ENCODE results near the gene PIH1D2. TPM values are rescaled to one million over a fixed set of nuclear protein-coding genes. Genes with fewer than 3 reads are reported as not detected.
A peak's percentile ranks its signal among the peaks of the same experiment; 100 is the strongest.
"Not testable (repeated sequence)": the region's sequence is repeated elsewhere in the genome, so short reads cannot be mapped to it uniquely, and the experiment has no call there.

Gene PIH1D2
- total and polyA plus RNA-seq, 4 donors, result 5.3 to 12.9 (median 7.3) TPM

DNA sequence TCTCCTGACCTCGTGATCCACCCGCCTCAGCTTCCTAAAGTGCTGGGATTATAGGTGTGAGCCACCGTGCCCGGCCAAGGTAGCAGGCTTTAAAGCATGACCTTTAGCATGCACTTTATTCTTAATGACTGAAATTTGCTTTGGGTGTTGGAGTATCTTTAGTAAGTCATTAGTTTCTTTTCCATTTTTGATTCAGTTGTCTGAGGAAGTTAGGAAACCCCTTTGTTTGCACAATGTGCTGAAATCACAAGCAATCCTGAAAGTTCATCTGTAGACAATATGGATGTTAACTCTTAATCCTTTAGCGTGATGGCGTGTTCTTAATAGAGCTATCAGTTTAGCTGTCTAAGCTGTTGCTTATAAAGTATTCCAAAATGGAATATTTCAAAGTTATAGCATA is 29.6 kb upstream of the PIH1D2 start:
- DNase-seq (ENCODE audit: low read depth in 4 of 6, low spot score in 6 of 6), result no peak
- H3K4me1 ChIP-seq (ENCODE audit: control insufficient read depth, insufficient read depth, low read length), result no peaks in the 10 kb centered on the region

DNA sequence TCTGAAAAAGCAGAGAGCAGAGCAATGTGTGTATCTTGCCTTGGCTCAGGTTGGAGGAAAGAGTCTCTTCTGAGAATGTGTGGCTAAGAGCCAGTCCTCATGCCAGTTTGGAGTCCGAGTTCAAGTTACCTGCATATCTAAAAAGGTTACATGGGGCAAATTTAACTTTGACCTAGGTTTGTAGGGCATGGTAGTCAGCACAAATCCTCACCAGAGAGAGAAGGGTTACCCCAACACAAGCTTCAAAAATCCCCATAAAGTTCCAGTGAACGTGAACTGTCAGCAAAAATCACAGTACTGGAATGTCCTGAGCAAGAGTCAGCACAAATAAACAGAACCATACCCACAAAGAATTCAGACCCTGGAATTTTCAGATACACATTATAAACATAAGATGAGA is 26.6 kb upstream of the PIH1D2 start:
- Histone ChIP-seq H3K27ac (ENCODE audit: low read depth, low read length) (no peak overlapping the region), H3K27me3 (ENCODE audit: control insufficient read depth, insufficient read depth, low read length) (no peaks in the 10 kb centered on the region), H3K4me3 (ENCODE audit: low read depth, low read length) (no peak overlapping the region), H3K9me3 (ENCODE audit: control insufficient read depth, insufficient read depth, low read length) (no peaks in the 10 kb centered on the region), H3K4me1 (ENCODE audit: control insufficient read depth, insufficient read depth, low read length) (no peaks in the 10 kb centered on the region), H3K36me3 (ENCODE audit: control insufficient read depth, insufficient read depth, low read length) (peaks cover 17% of the 10 kb centered on the region)
- 40% methylated on average over 1 of the region's 2 CpGs for WGBS (ENCODE audit: insufficient coverage)
- DNase-seq (ENCODE audit: low read depth in 4 of 6, low spot score in 6 of 6), result no peak

More for the DNA sequence above, 29.6 kb upstream of the PIH1D2 start:
- H3K27me3 ChIP-seq (ENCODE audit: control insufficient read depth, insufficient read depth, low read length), result no peaks in the 10 kb centered on the region
- 100% methylated on average over 2 of the region's 6 CpGs for WGBS (ENCODE audit: insufficient coverage)
- no peak overlapping the region for H3K4me3 ChIP-seq (ENCODE audit: low read depth, low read length)
- H3K27ac ChIP-seq (ENCODE audit: low read depth, low read length), result no peak overlapping the region
- no peaks in the 10 kb centered on the region for H3K9me3 ChIP-seq (ENCODE audit: control insufficient read depth, insufficient read depth, low read length)
- H3K36me3 ChIP-seq (ENCODE audit: control insufficient read depth, insufficient read depth, low read length), result no peaks in the 10 kb centered on the region

GRCh38 chr11:112097734-112098528 is 24.1 kb upstream of the PIH1D2 start:
- Histone ChIP-seq H3K4me3 (ENCODE audit: low read depth, low read length) (no peak overlapping the region), H3K36me3 (ENCODE audit: control insufficient read depth, insufficient read depth, low read length) (peaks cover 25% of the 10 kb centered on the region), H3K9me3 (ENCODE audit: control insufficient read depth, insufficient read depth, low read length) (no peaks in the 10 kb centered on the region), H3K4me1 (ENCODE audit: control insufficient read depth, insufficient read depth, low read length) (no peaks in the 10 kb centered on the region), H3K27ac (ENCODE audit: low read depth, low read length) (no peak overlapping the region), H3K27me3 (ENCODE audit: control insufficient read depth, insufficient read depth, low read length) (no peaks in the 10 kb centered on the region)
- 92% methylated on average over 8 of the region's 11 CpGs for WGBS (ENCODE audit: insufficient coverage)
- DNase-seq (ENCODE audit: low read depth in 4 of 6, low spot score in 6 of 6), result no peak

DNA sequence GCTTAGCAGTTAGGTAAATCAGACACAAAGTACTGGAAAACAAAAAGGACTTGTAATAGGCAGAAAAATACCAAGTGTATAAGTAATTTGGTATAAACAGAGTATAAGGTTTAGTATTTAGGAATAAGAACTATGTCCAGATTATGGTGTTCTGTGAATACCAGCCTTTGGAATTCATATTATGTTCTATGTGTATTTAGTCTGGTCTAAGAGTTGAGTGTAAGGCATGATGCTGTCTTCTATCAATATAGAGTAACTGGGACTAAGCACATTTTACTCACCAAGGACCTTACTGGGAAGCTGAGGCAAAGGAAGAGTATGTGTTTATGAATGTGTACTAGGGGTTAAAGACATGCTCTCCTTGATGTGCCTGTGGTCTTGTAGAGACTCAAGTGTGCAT is 22.4 kb upstream of the PIH1D2 start:
- H3K9me3 ChIP-seq (ENCODE audit: control insufficient read depth, insufficient read depth, low read length), result no peaks in the 10 kb centered on the region
- H3K4me3 ChIP-seq (ENCODE audit: low read depth, low read length), result no peak overlapping the region
- no peaks in the 10 kb centered on the region for H3K4me1 ChIP-seq (ENCODE audit: control insufficient read depth, insufficient read depth, low read length)
- H3K27ac ChIP-seq (ENCODE audit: low read depth, low read length), result no peak overlapping the region
- no peak for DNase-seq (ENCODE audit: low read depth in 4 of 6, low spot score in 6 of 6)
- no peaks in the 10 kb centered on the region for H3K27me3 ChIP-seq (ENCODE audit: control insufficient read depth, insufficient read depth, low read length)
- peaks cover 32% of the 10 kb centered on the region for H3K36me3 ChIP-seq (ENCODE audit: control insufficient read depth, insufficient read depth, low read length)

- H3K4me3 ChIP-seq (ENCODE audit: low read depth, low read length); H3K27ac ChIP-seq (ENCODE audit: low read depth, low read length); H3K9me3 ChIP-seq (ENCODE audit: control insufficient read depth, insufficient read depth, low read length); H3K27me3 ChIP-seq (ENCODE audit: control insufficient read depth, insufficient read depth, low read length); DNase-seq (ENCODE audit: low read depth in 4 of 6, low spot score in 6 of 6); H3K4me1 ChIP-seq (ENCODE audit: control insufficient read depth, insufficient read depth, low read length): not testable (repeated sequence)
- peaks cover 39% of the 10 kb centered on the region for H3K36me3 ChIP-seq (ENCODE audit: control insufficient read depth, insufficient read depth, low read length)
- WGBS (ENCODE audit: insufficient coverage), result no CpG with 5 or more reads among the region's 2 CpGs
These were observed 21.5 kb upstream of the PIH1D2 start for GRCh38 chr11:112095302-112095701.

DNA sequence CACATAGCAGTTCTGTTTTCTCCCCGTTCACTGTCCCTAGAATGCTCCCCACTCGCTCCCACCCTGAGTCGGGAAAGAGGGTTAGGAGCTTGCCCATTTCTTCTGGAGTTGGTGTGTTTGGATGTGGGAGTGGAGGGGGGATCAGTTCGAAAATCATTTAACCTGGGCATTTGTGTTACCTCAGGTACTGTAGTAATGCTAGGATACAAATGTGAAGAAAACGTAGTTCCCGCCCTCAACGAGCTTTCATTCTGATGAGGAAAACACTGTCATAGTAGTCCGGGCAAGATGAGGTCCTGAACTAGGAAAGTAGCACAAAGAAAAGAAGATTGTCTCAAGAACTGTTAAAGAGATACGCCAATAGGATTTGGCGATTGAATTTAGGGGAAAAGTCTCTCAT is 13.4 kb upstream of the PIH1D2 start:
- Histone ChIP-seq H3K9me3 (ENCODE audit: control insufficient read depth, insufficient read depth, low read length) (no peaks in the 10 kb centered on the region), H3K27me3 (ENCODE audit: control insufficient read depth, insufficient read depth, low read length) (no peaks in the 10 kb centered on the region), H3K27ac (ENCODE audit: low read depth, low read length) (no peak overlapping the region), H3K4me1 (ENCODE audit: control insufficient read depth, insufficient read depth, low read length) (peaks cover 8% of the 10 kb centered on the region), H3K4me3 (ENCODE audit: low read depth, low read length) (peak overlapping the region; percentile 82), H3K36me3 (ENCODE audit: control insufficient read depth, insufficient read depth, low read length) (peaks cover 33% of the 10 kb centered on the region)
- WGBS (ENCODE audit: insufficient coverage), result 22% methylated on average over 7 of the region's 10 CpGs
- DNase-seq (ENCODE audit: low read depth in 4 of 6, low spot score in 6 of 6), result no peak

DNA sequence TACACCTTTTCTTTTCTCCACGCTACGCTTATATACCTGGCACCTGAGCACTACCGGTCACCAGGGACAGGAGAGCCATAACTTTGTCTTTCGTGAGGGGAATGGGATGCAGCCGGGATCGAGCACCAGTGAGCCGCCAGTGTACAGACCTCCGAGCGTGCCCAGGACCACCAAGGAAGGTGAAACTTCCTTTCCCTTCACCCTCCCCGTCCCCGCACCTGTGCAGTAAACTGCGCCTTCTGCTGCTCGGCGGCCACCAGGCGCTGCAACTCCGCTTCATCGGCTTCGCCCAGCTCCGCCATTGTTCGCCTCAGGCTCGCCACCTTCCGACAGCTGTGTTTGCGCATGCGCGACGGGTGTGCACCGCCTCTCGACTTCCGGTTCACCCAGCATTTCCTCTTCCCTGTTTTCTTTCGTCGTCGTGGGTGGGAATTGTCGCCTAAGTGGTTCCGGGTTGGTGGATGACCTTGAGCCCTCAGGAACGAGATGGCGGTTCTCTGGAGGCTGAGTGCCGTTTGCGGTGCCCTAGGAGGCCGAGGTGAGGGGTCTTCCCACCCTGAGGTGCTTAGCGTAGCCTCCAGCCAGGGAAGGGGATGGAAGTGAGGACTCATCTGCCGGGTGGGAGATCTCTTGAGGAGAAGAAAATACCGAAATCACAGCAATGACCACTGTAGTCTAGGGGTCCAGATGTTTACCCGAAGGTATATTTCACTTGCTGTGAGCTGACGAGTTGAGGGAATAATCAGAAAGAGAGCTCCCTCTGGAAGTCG is 12.8 kb upstream of the PIH1D2 start, which contains the start of the genes SDHD and TIMM8B:
SDHD (plus strand) TSS at position 452 of the 770 bp plus-strand sequence; CDS start at position 487, 35 bp downstream.
TIMM8B (minus strand) TSS at position 335 of the 770 bp plus-strand sequence; CDS start at position 302, 33 bp downstream.
- Histone ChIP-seq H3K4me1 (ENCODE audit: control insufficient read depth, insufficient read depth, low read length) (peaks cover 8% of the 10 kb centered on the region), H3K4me3 (ENCODE audit: low read depth, low read length) (peak within 1 kb of the TSS; percentile 82), H3K9me3 (ENCODE audit: control insufficient read depth, insufficient read depth, low read length) (no peaks in the 10 kb centered on the region), H3K27me3 (ENCODE audit: control insufficient read depth, insufficient read depth, low read length) (no peaks in the 10 kb centered on the region), H3K36me3 (ENCODE audit: control insufficient read depth, insufficient read depth, low read length) (peaks cover 30% of the 10 kb centered on the region), H3K27ac (ENCODE audit: low read depth, low read length) (peak within 1 kb of the TSS; percentile 44)
- WGBS (ENCODE audit: insufficient coverage), result 0% methylated on average over 40 of the region's 45 CpGs
- peak; percentile 91 to 99 (median 96) for DNase-seq (ENCODE audit: low read depth in 4 of 6, low spot score in 6 of 6)

- Histone ChIP-seq H3K4me1 (ENCODE audit: control insufficient read depth, insufficient read depth, low read length) (peaks cover 8% of the 10 kb centered on the region), H3K27me3 (ENCODE audit: control insufficient read depth, insufficient read depth, low read length) (no peaks in the 10 kb centered on the region), H3K9me3 (ENCODE audit: control insufficient read depth, insufficient read depth, low read length) (no peaks in the 10 kb centered on the region), H3K27ac (ENCODE audit: low read depth, low read length) (no peak overlapping the region), H3K36me3 (ENCODE audit: control insufficient read depth, insufficient read depth, low read length) (peaks cover 31% of the 10 kb centered on the region), H3K4me3 (ENCODE audit: low read depth, low read length) (peak overlapping the region; percentile 82)
- DNase-seq (ENCODE audit: low read depth in 4 of 6, low spot score in 6 of 6), result peak in 1 of 6 donors; percentile 5
- WGBS (ENCODE audit: insufficient coverage), result 3% methylated on average over 18 of the region's 19 CpGs
These were observed 12.1 kb upstream of the PIH1D2 start for GRCh38 chr11:112085822-112086421.

DNA sequence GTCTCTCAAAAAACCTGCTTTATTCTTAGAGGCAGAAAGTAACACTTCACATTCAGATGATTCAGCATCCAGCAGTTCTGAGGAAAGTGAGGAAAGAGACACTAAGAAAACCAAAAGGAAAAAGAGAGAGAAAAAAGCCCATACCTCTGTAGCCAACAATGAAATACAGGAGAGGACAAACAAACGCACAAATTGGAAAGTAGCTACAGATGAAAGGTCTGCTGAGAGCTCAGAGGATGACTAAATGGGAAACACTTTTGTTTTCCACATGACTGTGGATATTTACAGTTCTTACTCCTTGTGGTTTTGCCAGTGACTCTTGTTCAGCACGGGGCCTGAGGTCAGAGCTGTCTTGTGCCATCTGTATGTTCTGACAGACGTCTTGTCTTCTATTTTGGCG is 8.9 kb upstream of the PIH1D2 start:
- Histone ChIP-seq H3K27ac (ENCODE audit: low read depth, low read length) (no peak overlapping the region), H3K9me3 (ENCODE audit: control insufficient read depth, insufficient read depth, low read length) (no peaks in the 10 kb centered on the region), H3K36me3 (ENCODE audit: control insufficient read depth, insufficient read depth, low read length) (peaks cover 31% of the 10 kb centered on the region), H3K27me3 (ENCODE audit: control insufficient read depth, insufficient read depth, low read length) (no peaks in the 10 kb centered on the region), H3K4me3 (ENCODE audit: low read depth, low read length) (no peak overlapping the region), H3K4me1 (ENCODE audit: control insufficient read depth, insufficient read depth, low read length) (peaks cover under 1% of the 10 kb centered on the region)
- 100% methylated on average over 3 of the region's 4 CpGs for WGBS (ENCODE audit: insufficient coverage)
- no peak for DNase-seq (ENCODE audit: low read depth in 4 of 6, low spot score in 6 of 6)
